PFSK-1 (cell line): ENCODE measurements around the gene VPS37D.

Source experiments
- FOXP2 ChIP-seq: optimal IDR thresholded peaks from 2 replicates; pipeline ENCODE3; 2011; ENCODE audit warnings: borderline replicate concordance, control low read depth, inconsistent platforms; ENCODE audit not compliant: insufficient read depth; ENCODE audit errors: extremely low read length, extremely low read depth
- POLR2AphosphoS5 ChIP-seq: IDR thresholded peaks from 2 replicates; pipeline ENCODE4 v1.6.1; 2012; ENCODE audit warnings: low read depth, mild to moderate bottlenecking, control low read depth, low read length, moderate library complexity
- SIN3A ChIP-seq: IDR thresholded peaks from 2 replicates; pipeline ENCODE4 v1.6.1; 2012; ENCODE audit warnings: mild to moderate bottlenecking, low read length, moderate library complexity, borderline replicate concordance; ENCODE audit not compliant: insufficient read depth
- TAF1 ChIP-seq: IDR thresholded peaks from 2 replicates; pipeline ENCODE4 v1.6.1; 2012; ENCODE audit warnings: low read length, control low read depth, borderline replicate concordance; ENCODE audit not compliant: insufficient read depth
- TF ChIP-seq, protein P1 (sequence below), 2 experiments: IDR thresholded peaks; 2 replicates each; pipeline versions ENCODE4 v1.6.1 to v1.8.0; 2011 to 2012; ENCODE audit warnings: low read depth in 2 of 2, low read length in 2 of 2, control low read depth in 1 of 2, inconsistent platforms in 1 of 2, mild to moderate bottlenecking in 1 of 2, moderate library complexity in 1 of 2; ENCODE audit not compliant: insufficient read depth in 1 of 2

Gene VPS37D

DNA sequence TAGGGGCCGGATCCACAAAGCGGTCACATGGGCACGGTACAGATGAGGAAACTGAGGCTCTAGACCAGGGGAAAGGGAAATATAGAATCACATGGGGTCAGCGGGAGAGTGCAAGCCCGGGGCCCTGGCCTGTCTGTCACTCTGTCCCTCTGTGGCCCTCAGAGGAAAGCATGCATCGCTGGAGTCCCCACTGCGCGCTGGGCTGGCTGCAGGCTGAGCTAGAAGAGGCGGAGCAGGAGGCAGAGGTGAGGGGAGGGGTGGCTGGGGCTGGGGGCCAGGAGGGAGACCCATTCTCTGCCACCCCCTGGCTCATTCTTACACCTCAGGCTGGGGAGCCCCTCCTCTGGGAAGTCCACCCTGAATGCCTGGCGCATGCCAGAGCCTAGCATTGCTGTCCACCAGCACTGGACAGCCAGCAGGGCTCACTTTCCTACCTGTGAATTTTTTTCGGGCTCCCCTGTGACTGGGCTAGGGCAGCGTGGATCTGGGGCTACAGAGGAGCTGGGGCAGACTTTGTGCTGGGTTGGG is 2.3 kb downstream of the VPS37D start:
- no peak for TF ChIP-seq TAF1
- TF ChIP-seq, protein P1, sequence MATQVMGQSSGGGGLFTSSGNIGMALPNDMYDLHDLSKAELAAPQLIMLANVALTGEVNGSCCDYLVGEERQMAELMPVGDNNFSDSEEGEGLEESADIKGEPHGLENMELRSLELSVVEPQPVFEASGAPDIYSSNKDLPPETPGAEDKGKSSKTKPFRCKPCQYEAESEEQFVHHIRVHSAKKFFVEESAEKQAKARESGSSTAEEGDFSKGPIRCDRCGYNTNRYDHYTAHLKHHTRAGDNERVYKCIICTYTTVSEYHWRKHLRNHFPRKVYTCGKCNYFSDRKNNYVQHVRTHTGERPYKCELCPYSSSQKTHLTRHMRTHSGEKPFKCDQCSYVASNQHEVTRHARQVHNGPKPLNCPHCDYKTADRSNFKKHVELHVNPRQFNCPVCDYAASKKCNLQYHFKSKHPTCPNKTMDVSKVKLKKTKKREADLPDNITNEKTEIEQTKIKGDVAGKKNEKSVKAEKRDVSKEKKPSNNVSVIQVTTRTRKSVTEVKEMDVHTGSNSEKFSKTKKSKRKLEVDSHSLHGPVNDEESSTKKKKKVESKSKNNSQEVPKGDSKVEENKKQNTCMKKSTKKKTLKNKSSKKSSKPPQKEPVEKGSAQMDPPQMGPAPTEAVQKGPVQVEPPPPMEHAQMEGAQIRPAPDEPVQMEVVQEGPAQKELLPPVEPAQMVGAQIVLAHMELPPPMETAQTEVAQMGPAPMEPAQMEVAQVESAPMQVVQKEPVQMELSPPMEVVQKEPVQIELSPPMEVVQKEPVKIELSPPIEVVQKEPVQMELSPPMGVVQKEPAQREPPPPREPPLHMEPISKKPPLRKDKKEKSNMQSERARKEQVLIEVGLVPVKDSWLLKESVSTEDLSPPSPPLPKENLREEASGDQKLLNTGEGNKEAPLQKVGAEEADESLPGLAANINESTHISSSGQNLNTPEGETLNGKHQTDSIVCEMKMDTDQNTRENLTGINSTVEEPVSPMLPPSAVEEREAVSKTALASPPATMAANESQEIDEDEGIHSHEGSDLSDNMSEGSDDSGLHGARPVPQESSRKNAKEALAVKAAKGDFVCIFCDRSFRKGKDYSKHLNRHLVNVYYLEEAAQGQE (IDR thresholded peaks at IDR 0.05; ENCODE audit: insufficient read depth in 1 of 2, low read depth in 2 of 2, low read length in 2 of 2): no peak
- TF ChIP-seq SIN3A: no peak
- TF ChIP-seq FOXP2: no peak

DNA sequence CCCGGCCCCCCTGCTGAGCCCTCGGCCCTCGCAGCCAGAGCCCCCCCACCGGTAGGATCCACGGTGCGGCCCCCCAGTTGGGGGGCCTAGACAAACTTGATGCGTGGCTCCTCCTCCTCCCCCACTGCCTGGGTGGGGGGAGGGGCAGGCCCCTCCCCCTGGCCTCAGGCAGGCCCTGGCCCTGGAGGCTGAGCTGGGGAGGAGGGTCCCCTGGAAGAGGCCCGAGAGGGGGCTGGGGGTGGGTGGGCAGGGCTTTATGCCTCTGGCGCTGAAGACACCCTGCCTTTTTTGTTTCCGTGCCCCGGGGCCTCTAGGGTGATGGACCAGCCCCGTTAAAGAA is 3.7 kb downstream of the VPS37D start:
- no peak for TF ChIP-seq FOXP2
- TF ChIP-seq, protein P1 (IDR thresholded peaks at IDR 0.05; ENCODE audit: insufficient read depth in 1 of 2, low read depth in 2 of 2, low read length in 2 of 2): no peak
- no peak for TF ChIP-seq SIN3A
- no peak for TF ChIP-seq POLR2AphosphoS5
- TF ChIP-seq TAF1: no peak

DNA sequence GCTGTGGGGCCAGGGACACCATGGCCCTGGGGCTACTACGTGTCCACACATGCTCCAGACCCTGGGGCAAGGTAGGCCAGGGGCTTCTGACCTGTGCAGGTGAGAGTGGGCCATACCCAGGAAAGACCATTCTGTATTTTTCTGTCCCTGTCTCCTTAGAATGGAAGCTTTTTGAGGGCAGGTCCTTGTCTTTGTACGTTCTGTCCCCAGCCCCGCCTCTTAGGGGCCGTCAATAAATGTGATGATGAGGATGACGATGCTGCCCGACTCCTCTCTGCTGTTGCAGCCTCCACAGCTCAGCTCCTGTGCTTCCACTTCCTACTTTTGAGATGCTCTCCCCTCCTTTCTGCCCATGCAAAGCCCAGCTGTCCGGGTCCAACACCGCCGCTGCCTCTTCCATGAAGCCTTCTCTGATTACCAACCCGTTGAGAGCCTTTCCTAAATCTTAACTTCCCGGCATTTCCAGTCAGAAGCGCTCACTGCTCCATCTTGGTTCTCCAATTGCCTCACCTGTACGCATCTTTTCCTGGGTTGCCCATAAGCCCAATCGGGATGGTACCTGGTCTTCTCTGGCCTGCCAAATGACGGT is 4.3 kb downstream of the VPS37D start:
- TF ChIP-seq SIN3A (no peak), POLR2AphosphoS5 (no peak), TAF1 (no peak), FOXP2 (no peak)
- TF ChIP-seq, protein P1 (IDR thresholded peaks at IDR 0.05; ENCODE audit: insufficient read depth in 1 of 2, low read depth in 2 of 2, low read length in 2 of 2): no peak

DNA sequence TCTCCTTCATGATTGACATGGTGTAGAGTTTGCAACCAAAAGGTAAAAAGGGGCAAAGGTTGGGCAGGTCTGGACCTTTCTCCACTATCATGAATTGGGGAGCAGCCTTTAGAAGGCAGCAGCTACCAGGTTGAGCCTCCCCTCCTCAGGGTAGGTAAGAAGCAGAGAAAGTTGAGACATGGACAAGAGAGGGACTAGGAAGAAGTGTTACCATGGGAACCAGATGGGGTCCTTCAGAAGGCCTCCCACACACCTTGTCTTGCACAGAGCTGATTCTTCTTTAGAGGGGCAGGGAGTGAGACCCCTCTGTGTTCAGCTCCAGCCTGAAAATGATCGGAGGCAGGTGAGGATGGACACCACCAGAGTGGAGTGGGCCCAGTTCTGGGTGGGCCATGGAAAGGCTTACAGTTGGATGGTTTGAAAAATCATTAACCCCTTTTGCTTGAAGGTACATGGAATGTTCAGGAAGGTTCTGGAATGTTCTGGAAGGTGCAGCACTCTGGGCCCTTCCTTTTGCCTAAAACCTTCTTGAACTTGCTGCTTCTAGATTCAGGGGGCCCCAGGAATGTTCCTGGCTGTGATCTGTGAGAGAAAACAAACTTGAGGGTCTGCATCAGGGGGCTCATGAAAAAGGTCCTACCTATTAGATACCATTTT is 7.0 kb downstream of the VPS37D start:
- TF ChIP-seq SIN3A: no peak
- TF ChIP-seq POLR2AphosphoS5: no peak
- TF ChIP-seq, protein P1 (IDR thresholded peaks at IDR 0.05; ENCODE audit: insufficient read depth in 1 of 2, low read depth in 2 of 2, low read length in 2 of 2): no peak
- no peak for TF ChIP-seq FOXP2
- no peak for TF ChIP-seq TAF1
